HG03432 (cell line): ENCODE results near the gene NEK3.
"Not testable (repeated sequence)": the region's sequence is repeated elsewhere in the genome, so short reads cannot be mapped to it uniquely, and the experiment has no call there.

Experiments
- ATAC-seq: cut with Tn5 transposase; IDR thresholded peaks from one replicate; pipeline ENCODE4 v1.9.1; 2021; ENCODE audit warnings: mild to moderate bottlenecking, moderate library complexity; ENCODE audit not compliant: unreplicated experiment

NEK3 gene

GRCh38 chr13:52170828-52171391 is 11.5 kb upstream of the NEK3 start:
- not testable (repeated sequence) for ATAC-seq

- no peak for ATAC-seq
These were observed 10.4 kb upstream of the NEK3 start for GRCh38 chr13:52169839-52170238.

GRCh38 chr13:52165411-52165810 is 6.0 kb upstream of the NEK3 start:
- no peak for ATAC-seq

- no peak for ATAC-seq
These were observed 5.6 kb upstream of the NEK3 start for GRCh38 chr13:52164989-52165388.

- not testable (repeated sequence) for ATAC-seq
These were observed 4.5 kb upstream of the NEK3 start for GRCh38 chr13:52163878-52164277.

- no peak for ATAC-seq
These were observed 3.1 kb upstream of the NEK3 start for GRCh38 chr13:52162279-52163101.

GRCh38 chr13:52161181-52161646 is 1.8 kb upstream of the NEK3 start:
- ATAC-seq, result no peak

- ATAC-seq, result no peak
These were observed 1.1 kb upstream of the NEK3 start for GRCh38 chr13:52160506-52160905.

GRCh38 chr13:52160053-52160452 is 656 bp upstream of the NEK3 start:
- ATAC-seq, result no peak

GRCh38 chr13:52158629-52159158 is 703 bp downstream of the NEK3 start:
- peak; percentile 19 for ATAC-seq

- ATAC-seq, result no peak
These were observed 2.6 kb downstream of the NEK3 start for GRCh38 chr13:52156724-52157261.

- no peak for ATAC-seq
These were observed 4.2 kb downstream of the NEK3 start for GRCh38 chr13:52155177-52155576.

- ATAC-seq, result no peak
These were observed 12.2 kb downstream of the NEK3 start for GRCh38 chr13:52147225-52147624.

GRCh38 chr13:52141299-52141698 is 18.1 kb downstream of the NEK3 start:
- ATAC-seq, result no peak

GRCh38 chr13:52137489-52137888 is 21.9 kb downstream of the NEK3 start:
- ATAC-seq, result no peak

- ATAC-seq, result no peak
These were observed 22.6 kb downstream of the NEK3 start for GRCh38 chr13:52136763-52137162.

GRCh38 chr13:52130641-52131040 is 28.8 kb downstream of the NEK3 start:
- ATAC-seq, result no peak

- ATAC-seq, result peak; percentile 80
These were observed 30.4 kb downstream of the NEK3 start, which contains the start of gene NEK5 for GRCh38 chr13:52128714-52129700. TSS of gene NEK5 (minus strand) at chr13:52129073. CDS start at chr13:52127482, 1,591 bp downstream.

GRCh38 chr13:52127783-52128702 is 31.4 kb downstream of the NEK3 start:
- peak; percentile 64 for ATAC-seq
